ENCODE measurements around the gene FAM110A. TPM values are rescaled to one million over a fixed set of nuclear protein-coding genes. Genes with fewer than 3 reads are reported as not detected.

The FAM110A gene
- total and polyA plus RNA-seq, 2 of the 8 experiments (the other 6 are each of a cell fraction or from before 2014, with no cell fraction given): 10.1 to 10.9 TPM

DNA sequence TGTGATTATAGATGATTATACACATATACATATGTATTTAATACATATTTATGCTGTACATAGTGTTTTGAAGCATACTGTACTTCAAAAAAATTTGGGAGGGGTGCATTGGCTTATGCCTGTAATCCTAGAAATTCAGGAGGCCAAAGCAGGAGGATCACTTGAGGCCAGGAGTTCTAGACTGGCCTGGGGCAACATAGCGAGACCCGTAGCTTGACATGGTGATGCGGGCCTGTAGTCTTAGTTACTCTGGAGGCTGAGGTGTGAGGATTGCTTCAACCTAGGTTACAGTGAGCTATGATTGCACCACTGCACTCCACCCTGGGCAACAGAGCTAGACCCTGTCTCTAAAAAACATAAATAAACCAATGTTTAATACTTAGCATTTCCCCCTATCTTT is 1.6 kb upstream of the FAM110A start (continued):
- TF ChIP-seq, protein P1, sequence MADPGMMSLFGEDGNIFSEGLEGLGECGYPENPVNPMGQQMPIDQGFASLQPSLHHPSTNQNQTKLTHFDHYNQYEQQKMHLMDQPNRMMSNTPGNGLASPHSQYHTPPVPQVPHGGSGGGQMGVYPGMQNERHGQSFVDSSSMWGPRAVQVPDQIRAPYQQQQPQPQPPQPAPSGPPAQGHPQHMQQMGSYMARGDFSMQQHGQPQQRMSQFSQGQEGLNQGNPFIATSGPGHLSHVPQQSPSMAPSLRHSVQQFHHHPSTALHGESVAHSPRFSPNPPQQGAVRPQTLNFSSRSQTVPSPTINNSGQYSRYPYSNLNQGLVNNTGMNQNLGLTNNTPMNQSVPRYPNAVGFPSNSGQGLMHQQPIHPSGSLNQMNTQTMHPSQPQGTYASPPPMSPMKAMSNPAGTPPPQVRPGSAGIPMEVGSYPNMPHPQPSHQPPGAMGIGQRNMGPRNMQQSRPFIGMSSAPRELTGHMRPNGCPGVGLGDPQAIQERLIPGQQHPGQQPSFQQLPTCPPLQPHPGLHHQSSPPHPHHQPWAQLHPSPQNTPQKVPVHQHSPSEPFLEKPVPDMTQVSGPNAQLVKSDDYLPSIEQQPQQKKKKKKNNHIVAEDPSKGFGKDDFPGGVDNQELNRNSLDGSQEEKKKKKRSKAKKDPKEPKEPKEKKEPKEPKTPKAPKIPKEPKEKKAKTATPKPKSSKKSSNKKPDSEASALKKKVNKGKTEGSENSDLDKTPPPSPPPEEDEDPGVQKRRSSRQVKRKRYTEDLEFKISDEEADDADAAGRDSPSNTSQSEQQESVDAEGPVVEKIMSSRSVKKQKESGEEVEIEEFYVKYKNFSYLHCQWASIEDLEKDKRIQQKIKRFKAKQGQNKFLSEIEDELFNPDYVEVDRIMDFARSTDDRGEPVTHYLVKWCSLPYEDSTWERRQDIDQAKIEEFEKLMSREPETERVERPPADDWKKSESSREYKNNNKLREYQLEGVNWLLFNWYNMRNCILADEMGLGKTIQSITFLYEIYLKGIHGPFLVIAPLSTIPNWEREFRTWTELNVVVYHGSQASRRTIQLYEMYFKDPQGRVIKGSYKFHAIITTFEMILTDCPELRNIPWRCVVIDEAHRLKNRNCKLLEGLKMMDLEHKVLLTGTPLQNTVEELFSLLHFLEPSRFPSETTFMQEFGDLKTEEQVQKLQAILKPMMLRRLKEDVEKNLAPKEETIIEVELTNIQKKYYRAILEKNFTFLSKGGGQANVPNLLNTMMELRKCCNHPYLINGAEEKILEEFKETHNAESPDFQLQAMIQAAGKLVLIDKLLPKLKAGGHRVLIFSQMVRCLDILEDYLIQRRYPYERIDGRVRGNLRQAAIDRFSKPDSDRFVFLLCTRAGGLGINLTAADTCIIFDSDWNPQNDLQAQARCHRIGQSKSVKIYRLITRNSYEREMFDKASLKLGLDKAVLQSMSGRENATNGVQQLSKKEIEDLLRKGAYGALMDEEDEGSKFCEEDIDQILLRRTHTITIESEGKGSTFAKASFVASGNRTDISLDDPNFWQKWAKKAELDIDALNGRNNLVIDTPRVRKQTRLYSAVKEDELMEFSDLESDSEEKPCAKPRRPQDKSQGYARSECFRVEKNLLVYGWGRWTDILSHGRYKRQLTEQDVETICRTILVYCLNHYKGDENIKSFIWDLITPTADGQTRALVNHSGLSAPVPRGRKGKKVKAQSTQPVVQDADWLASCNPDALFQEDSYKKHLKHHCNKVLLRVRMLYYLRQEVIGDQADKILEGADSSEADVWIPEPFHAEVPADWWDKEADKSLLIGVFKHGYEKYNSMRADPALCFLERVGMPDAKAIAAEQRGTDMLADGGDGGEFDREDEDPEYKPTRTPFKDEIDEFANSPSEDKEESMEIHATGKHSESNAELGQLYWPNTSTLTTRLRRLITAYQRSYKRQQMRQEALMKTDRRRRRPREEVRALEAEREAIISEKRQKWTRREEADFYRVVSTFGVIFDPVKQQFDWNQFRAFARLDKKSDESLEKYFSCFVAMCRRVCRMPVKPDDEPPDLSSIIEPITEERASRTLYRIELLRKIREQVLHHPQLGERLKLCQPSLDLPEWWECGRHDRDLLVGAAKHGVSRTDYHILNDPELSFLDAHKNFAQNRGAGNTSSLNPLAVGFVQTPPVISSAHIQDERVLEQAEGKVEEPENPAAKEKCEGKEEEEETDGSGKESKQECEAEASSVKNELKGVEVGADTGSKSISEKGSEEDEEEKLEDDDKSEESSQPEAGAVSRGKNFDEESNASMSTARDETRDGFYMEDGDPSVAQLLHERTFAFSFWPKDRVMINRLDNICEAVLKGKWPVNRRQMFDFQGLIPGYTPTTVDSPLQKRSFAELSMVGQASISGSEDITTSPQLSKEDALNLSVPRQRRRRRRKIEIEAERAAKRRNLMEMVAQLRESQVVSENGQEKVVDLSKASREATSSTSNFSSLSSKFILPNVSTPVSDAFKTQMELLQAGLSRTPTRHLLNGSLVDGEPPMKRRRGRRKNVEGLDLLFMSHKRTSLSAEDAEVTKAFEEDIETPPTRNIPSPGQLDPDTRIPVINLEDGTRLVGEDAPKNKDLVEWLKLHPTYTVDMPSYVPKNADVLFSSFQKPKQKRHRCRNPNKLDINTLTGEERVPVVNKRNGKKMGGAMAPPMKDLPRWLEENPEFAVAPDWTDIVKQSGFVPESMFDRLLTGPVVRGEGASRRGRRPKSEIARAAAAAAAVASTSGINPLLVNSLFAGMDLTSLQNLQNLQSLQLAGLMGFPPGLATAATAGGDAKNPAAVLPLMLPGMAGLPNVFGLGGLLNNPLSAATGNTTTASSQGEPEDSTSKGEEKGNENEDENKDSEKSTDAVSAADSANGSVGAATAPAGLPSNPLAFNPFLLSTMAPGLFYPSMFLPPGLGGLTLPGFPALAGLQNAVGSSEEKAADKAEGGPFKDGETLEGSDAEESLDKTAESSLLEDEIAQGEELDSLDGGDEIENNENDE (IDR thresholded peaks at IDR 0.05; ENCODE audit: insufficient replicate concordance, low read length): no peak
- TF ChIP-seq, protein P2, sequence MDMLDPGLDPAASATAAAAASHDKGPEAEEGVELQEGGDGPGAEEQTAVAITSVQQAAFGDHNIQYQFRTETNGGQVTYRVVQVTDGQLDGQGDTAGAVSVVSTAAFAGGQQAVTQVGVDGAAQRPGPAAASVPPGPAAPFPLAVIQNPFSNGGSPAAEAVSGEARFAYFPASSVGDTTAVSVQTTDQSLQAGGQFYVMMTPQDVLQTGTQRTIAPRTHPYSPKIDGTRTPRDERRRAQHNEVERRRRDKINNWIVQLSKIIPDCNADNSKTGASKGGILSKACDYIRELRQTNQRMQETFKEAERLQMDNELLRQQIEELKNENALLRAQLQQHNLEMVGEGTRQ (IDR thresholded peaks at IDR 0.05; ENCODE audit: low read length): no peak
- TF ChIP-seq TEAD4 (IDR thresholded peaks at IDR 0.05; ENCODE audit: low read depth, low read length) (no peak), SIN3A (conservative IDR thresholded peaks at IDR 0.05 in 1 of 2, IDR thresholded peaks at IDR 0.05 in 1 of 2; ENCODE audit: low read depth in 1 of 2, low read length in 2 of 2) (no peak), NRF1 (IDR thresholded peaks at IDR 0.05; ENCODE audit: low read depth, low read length) (no peak), RXRA (IDR thresholded peaks at IDR 0.05; ENCODE audit: insufficient read depth, low read depth, low read length) (no peak), BCL11A (IDR thresholded peaks at IDR 0.05; ENCODE audit: low read depth in 2 of 2, low read length in 2 of 2) (no peak), TAF1 (IDR thresholded peaks at IDR 0.05; ENCODE audit: low read depth, low read length) (no peak), RAD21 (IDR thresholded peaks at IDR 0.05 in 1 of 2, conservative IDR thresholded peaks at IDR 0.05 in 1 of 2; ENCODE audit: low read depth in 2 of 2, low read length in 2 of 2) (no peak)
- TF ChIP-seq, protein P3, sequence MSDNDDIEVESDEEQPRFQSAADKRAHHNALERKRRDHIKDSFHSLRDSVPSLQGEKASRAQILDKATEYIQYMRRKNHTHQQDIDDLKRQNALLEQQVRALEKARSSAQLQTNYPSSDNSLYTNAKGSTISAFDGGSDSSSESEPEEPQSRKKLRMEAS (IDR thresholded peaks at IDR 0.05): no peak
